GM12874 (cell line): ENCODE results near the gene LYPD4.

Experiments used
- CTCF ChIP-seq: IDR thresholded peaks from 2 replicates; pipeline ENCODE4 v1.5.1; 2011; ENCODE audit warnings: low read depth, mild to moderate bottlenecking, control low read depth, low read length, moderate library complexity; ENCODE audit not compliant: insufficient read depth

LYPD4 gene

DNA sequence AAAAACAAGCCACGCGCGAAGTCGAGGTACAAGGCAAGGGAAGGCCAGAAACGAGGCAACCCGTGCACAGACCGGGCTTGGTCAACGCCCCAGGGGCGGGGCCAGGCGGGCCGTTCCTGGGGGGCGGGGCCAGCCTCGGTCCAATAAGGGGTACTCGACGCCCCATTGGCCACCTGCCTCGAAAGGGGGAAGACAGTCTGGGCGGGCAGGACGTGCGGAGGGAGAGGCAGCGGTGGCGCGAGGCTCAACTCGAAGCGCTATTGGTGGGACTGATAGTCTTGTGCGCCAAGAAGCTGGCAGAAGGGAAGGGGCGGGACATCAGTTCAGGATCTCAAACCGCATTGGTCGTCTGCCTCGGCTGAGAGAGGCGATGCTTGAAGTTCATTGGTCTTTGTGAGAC is at the start of gene LYPD4:
Gene LYPD4 (minus strand): TSS at position 83 of the 400 bp plus-strand sequence. CDS start 5,398 bp downstream, outside the sequence.
- TF ChIP-seq CTCF, result no peak

- TF ChIP-seq CTCF, result peak; percentile 29; the same call in 1 of the 2 replicates
Observed at GRCh38 chr19:41893899-41894298, 49.4 kb upstream of the LYPD4 start.

DNA sequence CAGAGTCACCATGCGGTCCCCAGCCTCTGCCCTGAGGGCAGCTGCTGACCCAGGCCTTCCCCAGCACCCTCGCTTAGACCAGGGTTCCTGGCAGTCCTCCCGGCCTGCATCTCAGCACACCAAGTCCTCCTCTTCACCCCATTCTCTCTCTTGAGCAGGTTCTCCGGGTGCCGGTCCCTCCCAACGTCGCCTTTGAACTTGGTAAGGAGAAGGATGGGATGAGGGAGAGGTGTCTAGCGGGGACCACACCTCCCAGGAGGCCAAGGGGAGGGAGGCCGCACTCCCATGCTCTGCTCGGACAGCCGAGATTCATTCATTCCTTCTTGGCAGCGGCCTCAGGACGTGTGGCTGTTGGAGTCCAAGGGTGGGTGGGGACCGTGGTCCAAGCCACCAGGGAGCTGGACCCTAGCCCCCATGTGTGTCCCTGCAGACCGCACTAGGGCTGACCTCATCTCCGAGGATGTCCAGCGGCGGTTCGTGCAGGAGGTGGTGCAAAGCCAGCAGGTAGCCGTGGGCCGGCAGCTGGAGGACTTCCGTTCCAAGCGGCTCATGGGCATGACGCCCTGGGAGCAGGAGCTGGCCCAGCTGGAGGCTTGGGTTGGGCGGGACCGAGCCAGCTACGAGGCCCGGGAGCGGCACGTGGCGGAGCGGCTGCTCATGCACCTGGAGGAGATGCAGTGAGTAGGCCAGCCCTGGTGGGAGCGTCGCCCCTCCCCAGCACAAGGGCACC is 47.9 kb upstream of the LYPD4 start:
- no peak for TF ChIP-seq CTCF

GRCh38 chr19:41890936-41891335 is 46.5 kb upstream of the LYPD4 start:
- no peak for TF ChIP-seq CTCF

GRCh38 chr19:41889896-41890295 is 45.4 kb upstream of the LYPD4 start:
- no peak for TF ChIP-seq CTCF

DNA sequence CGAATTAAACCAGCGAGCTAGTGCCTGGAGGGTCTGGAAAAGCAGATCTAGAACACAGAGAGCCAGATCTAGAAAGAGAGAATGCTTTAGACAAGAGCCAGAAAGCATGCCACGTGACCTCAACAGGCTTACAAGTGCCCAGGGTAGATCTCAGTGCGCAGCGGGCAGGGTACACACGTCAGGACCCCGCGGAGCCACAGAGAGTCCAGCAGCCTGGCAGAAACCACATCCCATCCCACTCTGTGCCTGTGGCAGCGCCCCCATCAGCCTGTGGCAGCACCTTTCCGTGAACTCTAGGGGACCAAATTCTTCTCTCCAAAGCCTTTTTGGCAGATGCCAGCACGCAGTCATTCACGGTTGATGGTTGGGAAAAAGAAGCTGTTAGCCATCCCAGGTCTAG is 44.4 kb upstream of the LYPD4 start:
- TF ChIP-seq CTCF, result no peak

DNA sequence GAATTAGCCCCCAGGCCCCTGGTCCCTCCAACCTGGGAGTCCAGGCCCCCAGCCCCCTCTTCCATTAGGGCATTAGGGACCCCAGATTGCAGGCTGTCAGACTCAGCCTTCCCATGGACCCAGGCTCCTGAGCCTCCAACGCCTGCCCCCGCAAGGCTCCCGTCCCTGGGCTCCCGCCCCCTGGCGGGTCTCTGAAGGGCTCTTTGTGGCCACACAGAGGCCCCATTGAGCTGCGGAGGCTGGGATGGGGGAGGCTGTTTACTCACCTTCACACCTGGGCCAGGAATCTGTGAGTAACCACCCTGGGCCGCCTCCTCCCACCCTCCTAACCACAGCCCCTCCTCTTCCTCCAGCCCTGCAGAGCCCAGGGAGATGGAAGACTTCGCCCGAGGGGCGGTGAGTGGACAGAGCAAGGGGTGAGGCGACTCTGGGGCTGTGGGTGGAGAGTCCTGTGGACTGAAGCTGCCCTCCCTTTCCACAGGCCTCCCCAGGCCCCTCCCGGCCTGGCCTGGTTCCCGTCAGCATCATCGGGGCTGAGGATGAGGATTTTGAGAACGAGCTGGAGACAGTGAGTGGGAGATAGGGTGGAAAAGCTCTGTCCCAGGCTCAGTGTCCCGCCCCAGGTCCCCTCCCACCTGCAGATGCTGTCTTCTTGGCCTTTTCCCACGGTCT is 43.4 kb upstream of the LYPD4 start:
- TF ChIP-seq CTCF, result peak; percentile 35; the same call in 1 of the 2 replicates
